HG03342 (cell line): ENCODE data around the gene NPPA.

Source experiments
- ATAC-seq: cut with Tn5 transposase; IDR thresholded peaks from one replicate; pipeline ENCODE4 v1.9.1; 2021; ENCODE audit warnings: mild to moderate bottlenecking, moderate library complexity; ENCODE audit not compliant: unreplicated experiment

The NPPA gene

DNA sequence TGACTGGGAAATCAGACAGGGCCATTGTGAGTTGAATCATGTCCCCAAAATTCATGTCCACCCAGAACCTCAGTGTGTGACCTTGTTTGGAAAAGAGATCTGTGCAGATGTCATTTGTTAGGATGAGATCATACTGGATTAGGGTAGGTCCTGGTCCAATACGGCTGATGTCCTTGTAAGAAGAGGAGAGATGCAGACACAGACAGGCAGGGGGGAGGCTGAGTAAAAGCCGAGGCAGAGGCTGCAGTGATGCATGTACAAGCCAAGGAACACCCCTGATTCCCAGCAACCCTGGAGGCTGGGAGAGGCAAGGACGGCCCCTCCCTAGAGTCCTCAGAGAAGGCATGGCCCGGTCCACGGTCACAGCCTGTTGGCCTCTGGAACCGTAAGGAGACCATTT lies 27.0 kb upstream of the NPPA start:
- no peak for ATAC-seq

DNA sequence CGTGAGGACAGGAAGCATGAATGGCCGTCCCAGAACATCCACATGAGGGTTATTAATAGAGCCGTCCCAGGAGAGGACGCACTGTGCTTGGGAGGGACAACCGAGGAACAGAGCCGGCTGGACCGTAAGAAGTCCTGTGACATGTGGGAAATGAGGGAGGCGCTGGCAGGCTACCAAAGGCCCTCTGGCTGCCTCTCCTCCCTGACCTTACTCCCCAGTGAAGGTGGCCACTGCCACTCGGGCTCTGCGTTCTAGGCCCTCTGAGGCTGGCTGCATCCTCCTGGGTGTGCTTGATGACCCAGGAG lies 26.6 kb upstream of the NPPA start:
- no peak for ATAC-seq

DNA sequence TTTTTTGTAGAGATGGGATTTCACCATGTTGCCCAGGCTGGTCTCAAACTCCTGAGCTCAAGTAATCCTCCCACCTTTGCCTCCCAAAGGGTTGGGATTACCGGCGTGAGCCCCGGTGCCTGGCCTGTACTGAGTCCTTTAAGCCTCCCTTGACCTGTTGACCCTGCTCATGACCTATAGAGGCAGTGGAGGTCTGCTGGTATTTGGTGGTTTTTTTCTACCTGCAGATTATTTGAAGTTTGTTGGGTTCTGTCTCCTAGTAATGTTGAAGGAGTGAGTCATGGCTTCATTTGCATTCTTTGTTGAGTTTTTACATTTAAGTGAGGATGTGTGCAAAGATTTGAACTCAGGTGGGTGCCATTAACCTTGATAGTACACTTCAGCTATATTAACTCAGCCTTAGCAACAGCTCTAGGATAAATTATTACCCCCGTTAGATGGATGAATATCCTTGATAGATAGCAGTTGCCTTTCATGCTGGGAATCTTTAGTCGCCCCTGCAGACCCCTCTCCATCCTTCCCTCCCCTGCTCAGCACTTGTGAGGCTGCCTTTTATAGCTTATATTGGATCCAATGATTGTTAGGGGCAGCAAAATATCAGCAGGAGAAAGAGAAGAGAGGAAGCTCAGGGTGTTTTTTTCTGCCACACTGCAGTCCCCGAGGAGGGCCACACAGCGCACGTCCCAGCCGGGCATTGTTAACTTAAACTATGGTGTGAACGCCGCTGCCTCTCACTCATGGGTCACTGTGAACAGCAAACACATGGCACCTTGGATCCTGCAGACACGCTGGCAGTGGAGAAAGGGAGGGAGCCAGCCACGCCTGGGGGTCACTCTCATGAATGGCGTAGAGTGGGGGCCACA lies 26.0 kb upstream of the NPPA start:
- ATAC-seq = no peak

DNA sequence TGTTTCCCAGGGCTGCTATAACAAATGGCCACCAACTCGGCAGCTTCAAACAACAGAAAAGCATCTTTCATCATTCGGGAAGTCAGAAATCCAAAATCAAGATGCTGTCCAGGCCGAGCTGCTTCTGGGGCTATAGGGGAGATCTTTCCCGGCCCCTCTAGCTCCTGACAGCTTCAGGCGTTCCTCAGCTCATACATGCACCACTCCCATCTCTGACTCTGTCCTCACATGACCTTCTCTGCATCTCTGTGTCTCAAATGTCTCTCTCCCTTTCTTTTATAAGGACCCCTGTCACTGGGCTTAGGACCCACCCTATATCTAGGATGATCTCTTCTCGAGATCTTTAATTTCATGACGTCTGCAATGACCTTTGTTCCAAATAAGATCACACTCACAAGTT lies 25.0 kb upstream of the NPPA start:
- ATAC-seq = no peak

DNA sequence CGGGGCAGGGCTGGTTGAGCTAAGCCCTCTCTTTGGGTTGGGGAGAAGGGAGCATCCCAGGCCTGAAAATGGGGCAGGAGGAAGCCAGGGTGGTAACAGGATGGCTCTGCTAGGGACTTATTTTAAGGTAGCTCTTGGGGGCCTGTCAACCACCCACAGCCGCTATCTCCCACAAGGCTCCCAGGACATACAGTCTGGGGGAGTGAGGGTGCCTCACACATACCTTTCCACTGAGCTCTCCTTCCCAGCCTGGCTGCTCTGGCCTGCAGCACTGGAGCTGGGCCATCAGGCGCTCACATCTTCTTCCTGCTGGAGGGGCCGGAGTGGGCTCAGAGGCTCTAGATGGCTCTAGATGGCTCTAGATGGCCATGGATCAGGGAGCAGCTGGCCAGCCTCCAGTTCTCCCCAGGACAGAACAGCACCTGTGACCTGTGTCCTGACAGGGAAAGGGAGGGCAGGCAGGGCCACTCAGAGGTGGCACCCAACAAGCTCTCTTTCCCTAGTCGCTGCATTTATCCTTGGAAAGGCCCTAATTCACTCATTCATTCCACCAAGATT lies 22.1 kb upstream of the NPPA start:
- no peak for ATAC-seq

DNA sequence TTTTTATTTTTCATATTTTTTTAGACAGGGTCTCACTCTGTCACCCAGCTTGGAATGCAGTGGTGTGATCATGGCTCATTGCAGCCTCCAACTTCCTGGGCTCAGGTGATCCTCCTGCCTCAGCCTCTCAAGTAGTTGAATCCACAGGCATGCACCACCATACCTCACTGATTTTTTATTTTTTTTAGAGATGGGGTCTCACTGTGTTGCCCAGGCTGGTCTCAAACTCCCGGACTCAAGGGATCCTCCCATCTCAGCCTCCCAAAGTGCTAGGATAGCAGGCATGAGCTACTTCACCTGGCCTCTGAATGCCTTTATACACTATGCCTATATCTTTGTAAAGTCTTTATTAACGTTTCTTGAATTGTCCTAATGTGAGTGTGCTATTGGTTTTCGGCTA lies 21.5 kb upstream of the NPPA start:
- no peak for ATAC-seq

DNA sequence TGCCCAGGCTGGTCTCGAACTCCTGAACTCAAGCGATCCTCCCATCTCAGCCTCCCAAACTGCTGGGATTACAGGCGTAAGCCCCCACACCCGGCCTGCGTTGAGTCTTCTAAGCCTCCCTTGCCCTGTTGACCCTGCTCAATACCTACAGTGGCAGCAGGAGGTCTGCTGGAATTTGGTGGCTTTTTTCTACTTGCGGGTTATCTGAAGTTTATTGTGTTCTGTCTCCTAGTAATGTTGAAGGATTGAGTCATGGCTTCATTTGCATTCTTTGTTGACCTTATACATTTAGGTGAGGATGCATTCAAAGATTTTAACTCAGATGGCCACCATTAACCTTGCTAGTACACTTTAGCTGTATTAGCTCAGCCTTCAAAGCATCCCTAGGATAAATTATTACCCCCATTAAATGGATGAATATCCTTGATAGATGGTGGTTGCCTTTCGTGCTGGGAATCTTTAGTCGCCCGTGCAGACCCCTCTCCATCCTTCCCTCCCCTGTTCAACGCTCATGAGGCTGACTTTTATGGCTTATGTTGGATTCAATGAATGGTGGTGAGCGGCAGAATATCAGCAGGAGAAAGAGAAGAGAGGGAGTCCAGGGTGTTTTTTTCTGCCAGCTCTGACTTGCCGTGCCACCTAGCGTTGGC lies 20.9 kb upstream of the NPPA start:
- ATAC-seq = no peak

DNA sequence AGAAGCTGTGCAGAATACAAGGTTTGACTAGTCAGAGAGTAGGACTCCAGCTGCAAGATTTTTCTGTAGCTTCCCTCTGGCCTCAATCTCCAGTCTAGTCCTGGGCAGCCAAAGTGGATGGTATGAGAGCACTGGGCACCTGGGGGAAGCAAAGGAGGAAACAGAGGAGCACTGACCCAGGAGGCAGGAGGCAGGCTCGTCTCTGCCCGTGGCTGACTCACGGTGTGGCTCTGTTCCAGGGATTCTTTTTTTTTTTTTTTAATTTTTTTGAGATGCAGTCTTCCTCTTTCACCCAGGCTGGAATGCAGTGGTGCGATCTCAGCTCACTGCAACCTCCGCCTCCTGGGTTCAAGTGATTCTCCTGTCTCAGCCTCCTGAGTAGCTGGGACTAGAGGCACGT lies 15.3 kb upstream of the NPPA start:
- no peak for ATAC-seq

DNA sequence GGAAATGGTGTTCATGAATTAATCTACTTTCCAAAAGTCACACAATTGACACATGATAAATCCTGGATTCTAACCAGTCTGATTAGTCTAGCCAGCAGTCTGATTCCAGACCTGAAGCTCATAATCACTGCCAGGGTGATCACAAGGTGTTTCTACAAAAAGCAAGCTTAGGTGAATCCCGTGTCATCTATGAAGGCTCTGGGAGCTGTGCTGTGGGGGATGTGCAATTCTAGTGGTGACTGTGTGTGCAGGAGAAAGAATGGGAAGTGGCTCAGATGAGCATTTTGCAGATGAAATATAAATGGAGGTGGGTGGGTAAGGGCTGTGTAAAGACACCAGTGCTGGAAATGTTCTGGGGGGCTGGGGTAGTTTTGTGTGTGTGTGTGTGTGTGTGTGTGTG lies 13.0 kb upstream of the NPPA start:
- no peak for ATAC-seq

DNA sequence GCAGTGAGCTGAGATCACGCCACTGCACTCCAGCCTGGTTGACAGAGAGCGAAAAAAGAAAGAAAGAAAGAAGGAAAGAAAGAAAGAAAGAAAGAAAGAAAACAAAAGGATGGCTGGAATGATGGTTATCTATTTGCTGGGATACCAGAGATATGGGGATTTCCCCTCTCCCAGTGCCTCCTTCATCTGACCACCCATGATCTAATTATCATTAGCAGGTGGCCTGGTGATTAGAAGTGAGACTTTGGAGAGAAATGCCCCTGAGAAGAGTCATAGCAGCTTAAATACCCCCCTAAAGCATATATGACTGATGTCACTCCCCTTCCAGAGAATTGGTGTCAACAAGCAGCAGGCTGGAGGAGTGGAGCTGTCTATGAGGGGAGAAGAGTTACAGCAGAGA lies 12.5 kb upstream of the NPPA start:
- no peak for ATAC-seq

DNA sequence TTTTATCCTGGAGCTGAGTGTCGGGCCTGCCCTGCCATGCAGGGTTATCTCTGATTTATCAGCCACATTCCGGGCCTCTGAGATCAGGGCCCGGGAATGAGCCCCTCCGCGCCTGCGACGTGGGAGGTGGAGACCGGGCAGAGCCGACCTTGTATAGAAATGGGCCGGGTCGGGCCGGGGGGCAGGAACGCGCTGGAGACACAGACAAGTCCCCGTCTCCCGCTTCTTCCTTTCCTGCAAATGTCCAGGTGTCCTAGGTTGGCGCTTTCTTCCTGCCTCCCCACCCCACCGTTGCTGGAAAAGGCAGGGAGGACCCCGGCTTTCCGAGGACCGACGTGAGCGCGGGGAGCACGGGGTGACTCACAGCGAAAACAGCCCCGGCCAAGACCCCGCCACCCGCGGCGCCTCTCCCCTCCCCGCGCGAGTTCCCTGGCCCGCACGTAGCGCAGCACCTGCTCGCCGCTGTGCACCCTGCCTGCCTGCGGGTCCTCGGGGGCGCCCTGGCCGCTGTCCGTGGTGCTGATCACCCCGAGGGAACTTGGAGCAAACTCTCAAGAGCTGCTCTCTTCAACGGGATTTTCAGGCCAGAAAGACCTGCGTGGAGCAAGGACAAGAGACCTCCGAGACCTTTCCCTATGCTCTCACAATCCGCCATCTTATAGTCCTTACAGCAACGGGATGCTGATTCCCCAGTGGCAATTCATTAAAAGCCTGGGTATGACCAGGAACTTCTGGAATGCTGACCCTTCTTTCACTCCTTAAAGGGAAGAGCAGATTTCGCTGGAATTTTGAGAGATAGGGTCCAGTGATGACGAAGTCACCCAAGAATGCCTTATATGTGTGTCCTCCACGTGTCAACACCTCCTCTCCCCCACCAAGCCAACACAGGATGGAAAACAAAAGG lies 11.6 kb upstream of the NPPA start:
- ATAC-seq = no peak

DNA sequence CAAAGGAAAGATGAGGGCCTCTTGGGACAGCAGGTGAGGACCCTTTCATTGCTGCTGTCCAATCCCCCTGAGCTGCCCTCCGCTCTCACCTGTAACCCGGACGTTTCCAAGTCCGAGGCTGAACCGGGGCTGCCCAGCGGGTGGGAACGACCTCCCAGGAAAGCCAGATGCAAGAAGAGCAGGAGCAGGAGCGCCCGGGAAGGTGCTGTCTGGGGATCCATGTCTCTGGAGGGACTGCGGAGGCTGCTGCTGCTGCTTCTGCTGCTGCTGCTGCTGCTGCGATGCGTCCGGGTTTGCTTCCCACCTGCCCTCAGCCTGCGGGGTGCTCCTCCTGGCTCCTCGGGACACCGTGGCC lies 11.0 kb upstream of the NPPA start, which contains the start of gene NPPB:
Gene NPPB, minus strand, starts transcription at position 333 of the 355 bp plus-strand sequence. Its CDS starts 112 bp downstream, at position 221.
- ATAC-seq = no peak

DNA sequence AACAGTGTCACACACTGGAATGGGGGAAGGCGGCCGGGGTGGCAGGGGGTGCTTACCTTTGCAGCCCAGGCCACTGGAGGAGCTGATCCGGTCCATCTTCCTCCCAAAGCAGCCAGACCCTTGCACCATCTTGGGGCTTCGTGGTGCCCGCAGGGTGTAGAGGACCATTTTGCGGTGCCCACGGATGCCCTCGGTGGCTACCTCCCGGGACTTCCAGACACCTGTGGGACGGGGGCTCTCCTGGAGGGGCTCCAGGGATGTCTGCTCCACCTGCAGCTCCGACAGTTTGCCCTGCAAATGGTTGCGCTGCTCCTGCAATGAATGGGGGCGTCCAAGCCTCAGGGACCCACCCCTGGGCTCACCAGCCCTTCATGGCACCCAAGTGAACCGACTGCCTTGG lies 10.6 kb upstream of the NPPA start:
- ATAC-seq = no peak

DNA sequence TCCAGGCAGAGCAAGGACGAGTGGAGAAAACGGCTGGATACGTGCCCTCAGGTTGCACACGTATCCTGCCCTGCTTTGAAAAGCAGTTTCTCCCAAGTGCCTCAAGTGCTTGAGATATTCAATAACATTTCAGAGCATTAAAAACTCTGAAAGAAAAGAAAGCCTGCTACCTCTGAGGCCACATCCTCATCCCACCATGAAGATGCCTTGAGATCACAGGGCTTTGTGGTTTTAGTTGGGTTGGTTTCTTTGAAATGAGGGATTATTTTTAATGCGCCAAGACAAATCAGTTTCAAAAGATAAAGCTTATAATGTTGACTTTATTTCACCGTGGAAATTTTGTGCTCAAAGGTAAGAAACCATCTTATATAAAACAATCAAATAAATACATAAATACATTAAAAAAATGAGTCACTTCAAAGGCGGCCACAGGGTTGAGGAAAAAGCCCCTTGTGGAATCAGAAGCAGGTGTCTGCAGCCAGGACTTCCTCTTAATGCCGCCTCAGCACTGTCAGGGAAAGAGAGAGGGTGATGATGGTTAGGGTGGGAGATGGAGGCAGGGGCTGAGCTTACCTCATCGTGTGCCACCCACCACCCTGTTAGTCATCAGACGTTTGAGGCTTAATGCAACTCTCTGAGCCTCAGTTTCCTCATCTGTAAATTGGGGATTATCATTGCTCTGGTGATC lies 9.7 kb upstream of the NPPA start:
- ATAC-seq = no peak

DNA sequence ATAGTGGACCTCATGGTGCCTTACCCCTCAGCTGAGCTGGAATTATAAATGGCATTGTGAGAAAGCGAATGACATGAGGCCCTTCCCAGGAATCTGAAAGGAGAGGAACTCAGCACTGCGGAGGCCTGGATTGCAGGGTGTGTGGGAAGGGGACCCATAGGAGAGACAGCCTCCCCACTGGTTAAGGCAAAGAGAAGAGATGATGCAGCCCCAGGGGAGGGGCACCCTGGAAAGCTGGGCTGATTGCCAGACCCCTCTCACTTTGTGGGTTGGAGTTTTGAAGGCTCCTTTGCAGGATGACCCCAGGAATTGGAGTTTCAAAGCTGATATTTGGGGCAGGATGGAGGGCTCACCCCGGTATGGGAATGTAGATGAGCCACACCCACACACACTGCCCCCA lies 9.1 kb upstream of the NPPA start:
- no peak for ATAC-seq

DNA sequence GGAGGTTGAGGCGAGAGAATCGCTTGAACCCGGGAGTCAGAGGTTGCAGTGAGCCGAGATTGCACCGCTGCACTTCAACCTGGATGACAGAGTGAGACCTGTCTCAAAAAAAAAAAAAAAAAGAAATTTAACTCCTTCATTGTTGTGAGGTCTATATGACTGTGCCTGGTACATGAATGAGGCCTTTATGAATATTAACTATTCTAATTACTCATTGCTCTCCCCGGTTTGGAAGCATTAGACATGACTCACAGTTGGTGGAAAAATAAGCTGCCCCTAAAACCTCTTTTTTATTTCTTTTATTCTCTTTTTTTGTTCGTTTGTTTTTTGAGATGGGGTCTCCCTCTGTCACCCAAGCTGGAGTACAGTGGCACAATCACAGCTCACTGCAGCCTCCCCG lies 7.8 kb upstream of the NPPA start:
- ATAC-seq = no peak

DNA sequence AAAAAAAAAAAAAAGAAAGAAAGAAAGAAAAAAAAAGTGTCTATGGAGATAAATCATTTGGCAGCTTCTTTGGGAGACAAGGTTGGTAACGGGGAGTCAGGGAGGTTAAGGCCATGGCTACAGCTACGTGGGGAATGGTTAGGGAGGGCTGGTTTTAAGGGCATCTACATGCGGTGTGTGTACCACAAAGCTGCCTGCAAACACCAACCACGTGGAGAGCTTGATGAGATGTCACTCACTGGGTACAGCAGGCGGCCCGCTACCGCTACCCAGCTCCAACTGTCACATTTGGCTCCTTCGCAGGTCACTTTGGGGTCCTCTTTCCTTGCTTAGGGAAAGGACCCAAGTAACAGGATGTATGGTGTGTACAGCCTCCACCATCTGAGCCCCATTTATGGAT lies 6.9 kb upstream of the NPPA start:
- no peak for ATAC-seq

DNA sequence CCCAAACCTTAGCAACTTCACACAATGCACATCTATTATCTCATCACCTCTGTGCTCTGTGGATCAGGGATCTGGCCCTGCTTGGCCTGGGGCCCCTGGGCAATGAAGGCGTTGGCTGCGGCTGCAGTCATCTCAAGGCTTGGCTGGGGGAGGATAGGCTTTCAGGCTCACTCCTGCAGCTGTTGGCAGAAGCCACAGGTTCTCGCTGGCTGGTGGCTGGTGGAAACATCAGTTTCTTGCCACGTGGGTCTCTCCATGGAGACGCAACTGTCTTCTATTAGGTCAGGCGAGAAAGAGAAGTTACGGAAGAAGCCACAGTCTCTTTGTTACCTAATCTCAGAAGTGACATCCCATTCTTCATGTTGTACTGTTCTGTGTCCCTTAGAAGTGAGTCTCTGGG lies 3.6 kb upstream of the NPPA start:
- ATAC-seq = no peak

DNA sequence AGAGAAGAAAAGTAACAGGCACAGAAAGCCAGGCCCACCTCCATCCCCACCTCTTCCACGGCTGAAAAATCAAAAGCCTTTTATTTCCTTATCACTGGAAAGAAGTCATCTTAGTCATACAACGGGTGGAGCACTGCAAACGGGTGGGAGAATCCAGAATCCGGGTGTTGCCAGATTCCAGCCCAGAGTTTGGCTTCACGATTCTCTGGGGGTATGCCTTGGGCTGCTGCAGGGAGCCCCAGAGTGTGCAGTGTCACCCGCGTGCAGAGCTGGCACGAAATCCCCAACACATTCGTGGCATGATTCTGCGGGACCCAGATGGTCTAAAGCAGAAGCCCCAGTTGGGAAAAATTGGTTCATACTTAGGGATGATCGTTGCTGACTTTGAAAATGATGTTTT lies 2.6 kb upstream of the NPPA start:
- ATAC-seq = no peak

DNA sequence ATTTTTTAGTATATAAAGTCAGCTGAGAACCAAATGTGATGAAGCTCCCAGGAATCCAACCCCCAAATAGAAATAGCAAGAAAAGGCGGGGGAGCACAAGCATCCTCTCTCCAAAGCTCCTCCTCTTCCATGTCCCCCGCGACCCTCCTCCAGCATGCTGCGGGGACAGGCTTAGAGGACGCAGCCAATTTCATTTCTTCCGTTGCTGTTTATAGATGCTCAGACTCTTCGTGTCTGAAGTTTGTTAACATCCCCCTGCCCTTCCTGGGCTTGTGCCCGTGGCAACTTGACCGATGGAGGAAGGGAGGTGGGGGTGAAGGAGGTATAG lies 754 bp upstream of the NPPA start:
- no peak for ATAC-seq
